Endothelial cell of hepatic sinusoid (primary cell): ENCODE data around the gene SSH2.

Source experiments
- in situ Hi-C: cut with HindIII; loops from 2 replicates; pipeline ENCODE4 v1.10.0; 2017; ENCODE audit warnings: low sequenced_read_pairs

SSH2 gene

GRCh38 chr17:29584452-29585079, 345.5 kb downstream of the SSH2 start:
- in situ Hi-C loops = no loop called here

GRCh38 chr17:29583324-29584248, 346.4 kb downstream of the SSH2 start:
- in situ Hi-C loops = no loop called here

- in situ Hi-C loops = no loop called here
These were observed 347.3 kb downstream of the SSH2 start for GRCh38 chr17:29582772-29583171.

- in situ Hi-C loops = no loop called here
These were observed 347.7 kb downstream of the SSH2 start for GRCh38 chr17:29582254-29582765.

GRCh38 chr17:29581583-29582253, 348.3 kb downstream of the SSH2 start:
- in situ Hi-C loops = no loop called here

GRCh38 chr17:29579866-29580771, 349.9 kb downstream of the SSH2 start:
- in situ Hi-C loops = no loop called here

GRCh38 chr17:29578626-29579485, 351.2 kb downstream of the SSH2 start:
- in situ Hi-C loops = no loop called here

- in situ Hi-C loops = no loop called here
These were observed 352.4 kb downstream of the SSH2 start for GRCh38 chr17:29577385-29578211.

GRCh38 chr17:29577001-29577370, 353.0 kb downstream of the SSH2 start:
- in situ Hi-C loops = no loop called here

- in situ Hi-C loops = no loop called here
These were observed 353.6 kb downstream of the SSH2 start for GRCh38 chr17:29576214-29577000.
